ENCODE measurements around the gene BCHE.
"Not testable (repeated sequence)": the region's sequence is repeated elsewhere in the genome, so short reads cannot be mapped to it uniquely, and the experiment has no call there.

BCHE gene

GRCh38 chr3:165820671-165821123, 16.5 kb downstream of the BCHE start:
- DNase-seq (ENCODE audit: low read depth): no peak
- no peak overlapping the region for H3K4me3 ChIP-seq (ENCODE audit: low read length)
- TF ChIP-seq CTCF (conservative IDR thresholded peaks at IDR 0.05; ENCODE audit: low read length): no peak

GRCh38 chr3:165817160-165817709, 20.0 kb downstream of the BCHE start:
- no peak overlapping the region for H3K4me3 ChIP-seq (ENCODE audit: low read length)
- DNase-seq (ENCODE audit: low read depth): no peak
- no peak for TF ChIP-seq CTCF (conservative IDR thresholded peaks at IDR 0.05; ENCODE audit: low read length)

- DNase-seq (ENCODE audit: low read depth): no peak
- no peak for TF ChIP-seq CTCF (conservative IDR thresholded peaks at IDR 0.05; ENCODE audit: low read length)
- H3K4me3 ChIP-seq (ENCODE audit: low read length): no peak overlapping the region
Measured at GRCh38 chr3:165816209-165816608, 21.0 kb downstream of the BCHE start.

GRCh38 chr3:165815682-165816081, 21.5 kb downstream of the BCHE start:
- no peak for TF ChIP-seq CTCF (conservative IDR thresholded peaks at IDR 0.05; ENCODE audit: low read length)
- H3K4me3 ChIP-seq (ENCODE audit: low read length): no peak overlapping the region
- no peak for DNase-seq (ENCODE audit: low read depth)

GRCh38 chr3:165814380-165814779, 22.8 kb downstream of the BCHE start:
- no peak for DNase-seq (ENCODE audit: low read depth)
- no peak overlapping the region for H3K4me3 ChIP-seq (ENCODE audit: low read length)
- no peak for TF ChIP-seq CTCF (conservative IDR thresholded peaks at IDR 0.05; ENCODE audit: low read length)

GRCh38 chr3:165807937-165808336, 29.3 kb downstream of the BCHE start:
- H3K4me3 ChIP-seq (ENCODE audit: low read length); DNase-seq (ENCODE audit: low read depth): not testable (repeated sequence)

- no peak for DNase-seq (ENCODE audit: low read depth)
- H3K4me3 ChIP-seq (ENCODE audit: low read length): no peak overlapping the region
Measured at GRCh38 chr3:165805946-165806561, 31.2 kb downstream of the BCHE start.

More at GRCh38 chr3:165805946-165806561, 31.2 kb downstream of the BCHE start:
- no peak for TF ChIP-seq CTCF (conservative IDR thresholded peaks at IDR 0.05; ENCODE audit: low read length)

All from AG10803 (cell line).